GM21576 (cell line): ENCODE measurements around the gene TTLL7.

Source experiments
- ATAC-seq: cut with Tn5 transposase; IDR thresholded peaks from one replicate; pipeline ENCODE4 v1.9.1; 2021; ENCODE audit warnings: mild to moderate bottlenecking, moderate library complexity; ENCODE audit not compliant: unreplicated experiment

TTLL7 gene

GRCh38 chr1:83828456-83828855 lies 170.5 kb downstream of the TTLL7 start:
- ATAC-seq, result no peak

GRCh38 chr1:83827741-83828140 lies 171.2 kb downstream of the TTLL7 start:
- ATAC-seq, result no peak

DNA sequence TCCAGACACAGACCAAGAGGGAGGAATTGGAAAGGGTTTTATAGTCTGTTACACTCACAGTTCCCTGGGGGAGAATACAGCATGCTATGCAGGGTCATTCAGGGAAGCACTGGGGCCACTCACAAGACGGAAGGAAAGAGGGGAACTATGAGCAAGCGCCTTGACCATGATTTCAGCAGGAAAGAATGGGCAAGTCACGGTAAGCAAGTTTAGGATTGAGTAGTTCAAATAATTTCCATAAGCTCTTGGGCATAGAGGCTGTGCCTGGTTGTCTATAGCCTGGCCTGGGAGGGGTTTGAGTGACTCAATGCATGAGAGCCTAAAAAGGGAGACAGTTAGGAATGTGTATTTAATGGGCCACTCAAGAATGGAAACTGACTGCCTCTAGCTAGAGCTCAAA lies 176.7 kb downstream of the TTLL7 start:
- no peak for ATAC-seq

GRCh38 chr1:83819436-83819835 lies 179.5 kb downstream of the TTLL7 start:
- ATAC-seq, result no peak

DNA sequence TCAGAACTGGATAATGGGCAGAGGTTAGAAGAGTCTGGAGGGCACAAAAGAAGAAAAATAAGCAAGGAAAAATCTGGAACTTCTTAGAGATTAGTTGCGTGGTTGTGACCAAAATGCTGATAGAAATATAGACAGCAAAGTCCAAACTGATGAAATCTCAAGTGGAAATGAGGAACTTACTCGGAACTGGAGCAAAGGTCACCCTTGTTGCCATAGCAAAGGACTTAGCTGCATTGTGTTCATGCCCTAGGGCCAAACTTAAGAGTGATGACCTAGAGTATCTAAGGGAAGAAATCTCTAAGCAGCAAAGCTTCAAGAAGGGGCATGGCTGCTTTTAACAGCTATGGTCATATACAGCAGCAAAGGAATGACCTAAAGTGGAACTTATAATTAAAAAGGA lies 180.0 kb downstream of the TTLL7 start:
- no peak for ATAC-seq

DNA sequence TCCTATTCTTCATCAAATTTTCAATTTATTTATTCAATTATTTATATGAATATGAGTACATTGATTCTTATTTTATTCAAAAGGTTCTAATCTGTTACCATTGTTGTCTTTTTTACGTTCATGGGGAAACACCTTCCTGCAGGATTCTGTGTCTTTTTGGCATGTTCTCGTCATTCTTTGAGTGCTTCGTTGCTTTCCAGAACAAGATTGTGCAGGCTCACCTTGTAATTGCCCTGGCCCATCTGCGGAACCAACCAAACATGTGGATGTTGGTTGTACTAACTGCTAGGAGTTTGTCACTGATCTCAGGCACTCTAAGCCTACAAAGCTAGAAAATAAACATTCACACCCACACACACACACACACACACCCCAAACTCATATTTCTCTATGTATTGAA lies 182.1 kb downstream of the TTLL7 start:
- no peak for ATAC-seq

- no peak for ATAC-seq
Measured at GRCh38 chr1:83815330-83815729, 183.6 kb downstream of the TTLL7 start.
